HepG2 (cell line): ENCODE data around the gene DDX39B. TPM values are rescaled to one million over a fixed set of nuclear protein-coding genes. Genes with fewer than 3 reads are reported as not detected.

Experiments used
- AGO1 ChIP-seq: fragments of 200-400 bp; formaldehyde crosslinking; IDR thresholded peaks from 2 replicates; pipeline ENCODE4 v1.6.1; 2017; ENCODE audit warnings: mild to moderate bottlenecking, low read depth, low read length, moderate library complexity; ENCODE audit not compliant: poor library complexity, severe bottlenecking
- ATF7 ChIP-seq, 2 experiments: fragments of 450-650 bp in 1 of 2; sonication (generic) in 1 of 2; formaldehyde crosslinking in 1 of 2; IDR thresholded peaks; 2 replicates each; pipeline versions ENCODE4 v1.4.0 to v1.6.1; 2016 to 2020; ENCODE audit warnings: antibody characterized with exemption in 1 of 2, mild to moderate bottlenecking in 1 of 2, missing genetic modification reagents in 1 of 2
- JDP2 ChIP-seq: sonication (generic); formaldehyde crosslinking; IDR thresholded peaks from 2 replicates; pipeline ENCODE4 v1.8.1; 2022; ENCODE audit warnings: missing genetic modification reagents, borderline replicate concordance
- KAT7 ChIP-seq: IDR thresholded peaks from 2 replicates; pipeline ENCODE4 v1.6.1; 2018; ENCODE audit warnings: borderline replicate concordance, missing compliant biosample characterization
- NR3C1 ChIP-seq: sonication (generic); formaldehyde crosslinking; IDR thresholded peaks from 2 replicates; pipeline ENCODE4 v1.4.0; 2020; ENCODE audit warnings: missing genetic modification reagents
- RBM22 ChIP-seq: fragments of 200-400 bp; formaldehyde crosslinking; optimal IDR thresholded peaks from 2 replicates; pipeline ENCODE3; 2017; ENCODE audit warnings: mild to moderate bottlenecking, low read length, moderate library complexity
- SIN3A ChIP-seq: IDR thresholded peaks from 2 replicates; pipeline ENCODE4 v1.6.1; 2011; ENCODE audit warnings: low read depth, mild to moderate bottlenecking, control low read depth, low read length, borderline replicate concordance
- TBX3 ChIP-seq: fragments of 450-650 bp; IDR thresholded peaks from 2 replicates; pipeline ENCODE4 v1.6.1; 2017; ENCODE audit warnings: antibody characterized with exemption, mild to moderate bottlenecking, inconsistent platforms, borderline replicate concordance
- ZNF33A ChIP-seq: sonication (generic); formaldehyde crosslinking; IDR thresholded peaks from 2 replicates; pipeline ENCODE4 v1.5.1; 2020; ENCODE audit warnings: missing genetic modification reagents, mild to moderate bottlenecking, moderate library complexity, borderline replicate concordance
- ZNF33B ChIP-seq: sonication (generic); formaldehyde crosslinking; IDR thresholded peaks from 2 replicates; pipeline ENCODE4 v1.5.1; 2020; ENCODE audit warnings: mild to moderate bottlenecking, missing genetic modification reagents
- ZNF7 ChIP-seq: IDR thresholded peaks from 2 replicates; pipeline ENCODE4 v1.6.1; 2016; ENCODE audit warnings: missing biosample characterization, missing genetic modification reagents
- ZNF781 ChIP-seq: sonication (generic); formaldehyde crosslinking; IDR thresholded peaks from 2 replicates; pipeline ENCODE4 v1.5.1; 2020; ENCODE audit warnings: borderline replicate concordance, mild to moderate bottlenecking, missing genetic modification reagents; ENCODE audit errors: not compliant biosample characterization
- ZNF891 ChIP-seq: sonication (generic); formaldehyde crosslinking; IDR thresholded peaks from 2 replicates; pipeline ENCODE4 v1.5.0; 2020; ENCODE audit warnings: mild to moderate bottlenecking, missing genetic modification reagents
- polyA plus RNA-seq, 8 experiments: library from polyadenylated mRNA; depleted of rRNA in 3 of 8; stranded (reverse) in 7 of 8; unstranded in 1 of 8; fragments of >200 nt; fragmentation: Illumina TruSeq in 4 of 8; extraction: Trizol in 4 of 8; gene quantifications; 2 replicates each; pipeline versions ENCODE4 v1.2.1 to v1.2.3, GENCODE V29; 2011 to 2016; ENCODE audit warnings: low read depth in 4 of 8, missing spikeins in 1 of 8, mixed read lengths in 1 of 8; ENCODE audit not compliant: insufficient read depth in 1 of 8
- total RNA-seq, 5 experiments: library from RNA; depleted of rRNA; stranded (reverse); fragments of >200 nt; fragmentation: Illumina TruSeq; extraction: Trizol; gene quantifications; 2 replicates each; pipeline ENCODE4 v1.2.3, GENCODE V29; 2016; ENCODE audit warnings: low read depth in 1 of 5
- TF ChIP-seq, protein P1 (sequence below): sonication (generic); formaldehyde crosslinking; IDR thresholded peaks from 2 replicates; pipeline ENCODE4 v1.8.1; 2023; ENCODE audit warnings: mild to moderate bottlenecking, inconsistent platforms, moderate library complexity, missing genetic modification reagents, borderline replicate concordance
- TF ChIP-seq, protein P2 (sequence below): sonication (generic); formaldehyde crosslinking; IDR thresholded peaks from 2 replicates; pipeline ENCODE4 v1.5.0; 2020; ENCODE audit warnings: missing genetic modification reagents
- TF ChIP-seq, protein P3 (sequence below): IDR thresholded peaks from 2 replicates; pipeline ENCODE4 v1.6.1; 2016; ENCODE audit warnings: missing biosample characterization, missing genetic modification reagents, low read depth
- TF ChIP-seq, protein P4 (sequence below): sonication (generic); formaldehyde crosslinking; IDR thresholded peaks from 2 replicates; pipeline ENCODE4 v1.4.0; 2020; ENCODE audit warnings: missing genetic modification reagents
- TF ChIP-seq, protein P5 (sequence below): sonication (generic); formaldehyde crosslinking; conservative IDR thresholded peaks from 2 replicates; pipeline ENCODE4 v1.5.0; 2020; ENCODE audit warnings: missing genetic modification reagents
- TF ChIP-seq, protein P6 (sequence below): IDR thresholded peaks from 2 replicates; pipeline ENCODE4 v1.6.1; 2016; ENCODE audit warnings: low read depth

Gene DDX39B
- total and polyA plus RNA-seq, 2 of the 13 experiments (the other 11 are each of a cell fraction or from before 2014, with no cell fraction given): 570 to 678 TPM

DNA sequence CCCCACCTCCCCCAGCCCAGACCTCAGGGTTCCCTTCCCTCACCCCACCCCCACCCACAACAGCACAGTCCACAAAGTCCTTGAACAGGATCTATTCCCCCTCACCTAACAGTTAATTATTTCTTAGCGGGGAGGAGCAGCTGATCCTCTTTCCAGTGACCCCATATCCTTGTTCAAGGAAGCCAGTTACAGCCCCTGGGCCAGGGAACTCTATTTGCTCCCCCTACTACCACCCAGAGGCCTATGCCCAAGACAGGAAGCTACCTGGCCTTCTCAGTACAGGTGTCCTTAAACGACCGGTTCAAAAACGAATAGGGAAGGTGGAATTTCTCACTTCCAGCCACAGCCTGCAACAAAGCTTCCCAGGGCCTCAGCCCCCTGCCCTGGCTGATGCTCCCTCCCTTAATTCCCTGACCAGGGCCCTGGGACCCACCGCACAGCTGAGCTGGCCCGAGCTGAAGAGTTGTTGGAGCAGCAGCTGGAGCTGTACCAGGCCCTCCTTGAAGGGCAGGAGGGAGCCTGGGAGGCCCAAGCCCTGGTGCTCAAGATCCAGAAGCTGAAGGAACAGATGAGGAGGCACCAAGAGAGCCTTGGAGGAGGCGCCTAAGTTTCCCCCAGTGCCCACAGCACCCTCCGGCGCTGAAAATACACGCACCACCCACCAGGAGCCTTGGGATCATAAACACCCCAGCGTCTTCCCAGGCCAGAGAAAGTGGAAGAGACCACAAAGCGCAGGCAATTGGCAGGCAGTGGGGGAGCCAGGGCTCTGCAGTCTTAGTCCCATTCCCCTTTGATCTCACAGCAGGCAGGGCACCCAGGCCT, 12.3 kb downstream of the DDX39B start (continued):
- TF ChIP-seq, protein P1, sequence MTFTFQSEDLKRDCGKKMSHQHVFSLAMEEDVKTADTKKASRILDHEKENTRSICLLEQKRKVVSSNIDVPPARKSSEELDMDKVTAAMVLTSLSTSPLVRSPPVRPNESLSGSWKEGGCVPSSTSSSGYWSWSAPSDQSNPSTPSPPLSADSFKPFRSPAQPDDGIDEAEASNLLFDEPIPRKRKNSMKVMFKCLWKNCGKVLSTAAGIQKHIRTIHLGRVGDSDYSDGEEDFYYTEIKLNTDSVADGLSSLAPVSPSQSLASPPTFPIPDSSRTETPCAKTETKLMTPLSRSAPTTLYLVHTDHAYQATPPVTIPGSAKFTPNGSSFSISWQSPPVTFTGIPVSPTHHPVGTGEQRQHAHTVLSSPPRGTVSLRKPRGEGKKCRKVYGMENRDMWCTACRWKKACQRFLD (CRISPR knock-in tag): no peak
- TF ChIP-seq RBM22 (peak; percentile 98), ZNF891 (peak; percentile 42; the same call in 1 of the 2 replicates), SIN3A (peak; percentile 43; the same call in 1 of the 2 replicates), NR3C1 (no peak), ATF7 (IDR thresholded peaks at IDR 0.05) (no peak), ATF7 (CRISPR knock-in tag; IDR thresholded peaks at IDR 0.05) (no peak), AGO1 (no peak), ZNF7 (no peak), ZNF33B (CRISPR knock-in tag) (no peak), ZNF781 (CRISPR knock-in tag) (no peak), JDP2 (no peak), ZNF33A (no peak), KAT7 (no peak), TBX3 (no peak)
- TF ChIP-seq, protein P2, sequence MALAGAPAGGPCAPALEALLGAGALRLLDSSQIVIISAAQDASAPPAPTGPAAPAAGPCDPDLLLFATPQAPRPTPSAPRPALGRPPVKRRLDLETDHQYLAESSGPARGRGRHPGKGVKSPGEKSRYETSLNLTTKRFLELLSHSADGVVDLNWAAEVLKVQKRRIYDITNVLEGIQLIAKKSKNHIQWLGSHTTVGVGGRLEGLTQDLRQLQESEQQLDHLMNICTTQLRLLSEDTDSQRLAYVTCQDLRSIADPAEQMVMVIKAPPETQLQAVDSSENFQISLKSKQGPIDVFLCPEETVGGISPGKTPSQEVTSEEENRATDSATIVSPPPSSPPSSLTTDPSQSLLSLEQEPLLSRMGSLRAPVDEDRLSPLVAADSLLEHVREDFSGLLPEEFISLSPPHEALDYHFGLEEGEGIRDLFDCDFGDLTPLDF (CRISPR knock-in tag): no peak
- TF ChIP-seq, protein P3, sequence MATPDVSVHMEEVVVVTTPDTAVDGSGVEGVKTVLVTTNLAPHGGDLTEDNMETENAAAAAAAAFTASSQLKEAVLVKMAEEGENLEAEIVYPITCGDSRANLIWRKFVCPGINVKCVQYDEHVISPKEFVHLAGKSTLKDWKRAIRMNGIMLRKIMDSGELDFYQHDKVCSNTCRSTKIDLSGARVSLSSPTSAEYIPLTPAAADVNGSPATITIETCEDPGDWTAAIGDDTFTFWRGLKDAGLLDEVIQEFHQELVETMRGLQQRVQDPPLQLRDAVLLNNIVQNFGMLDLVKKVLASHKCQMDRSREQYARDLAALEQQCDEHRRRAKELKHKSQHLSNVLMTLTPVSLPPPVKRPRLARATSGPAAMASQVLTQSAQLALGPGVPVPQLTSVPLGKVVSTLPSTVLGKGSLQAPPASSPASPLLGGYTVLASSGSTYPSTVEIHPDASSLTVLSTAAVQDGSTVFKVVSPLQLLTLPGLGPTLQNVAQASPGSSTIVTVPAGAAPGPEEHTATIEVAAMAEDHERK (CRISPR knock-in tag): no peak
- TF ChIP-seq, protein P4, sequence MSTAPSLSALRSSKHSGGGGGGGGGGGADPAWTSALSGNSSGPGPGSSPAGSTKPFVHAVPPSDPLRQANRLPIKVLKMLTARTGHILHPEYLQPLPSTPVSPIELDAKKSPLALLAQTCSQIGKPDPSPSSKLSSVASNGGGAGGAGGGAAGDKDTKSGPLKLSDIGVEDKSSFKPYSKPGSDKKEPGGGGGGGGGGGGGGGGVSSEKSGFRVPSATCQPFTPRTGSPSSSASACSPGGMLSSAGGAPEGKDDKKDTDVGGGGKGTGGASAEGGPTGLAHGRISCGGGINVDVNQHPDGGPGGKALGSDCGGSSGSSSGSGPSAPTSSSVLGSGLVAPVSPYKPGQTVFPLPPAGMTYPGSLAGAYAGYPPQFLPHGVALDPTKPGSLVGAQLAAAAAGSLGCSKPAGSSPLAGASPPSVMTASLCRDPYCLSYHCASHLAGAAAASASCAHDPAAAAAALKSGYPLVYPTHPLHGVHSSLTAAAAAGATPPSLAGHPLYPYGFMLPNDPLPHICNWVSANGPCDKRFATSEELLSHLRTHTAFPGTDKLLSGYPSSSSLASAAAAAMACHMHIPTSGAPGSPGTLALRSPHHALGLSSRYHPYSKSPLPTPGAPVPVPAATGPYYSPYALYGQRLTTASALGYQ: no peak
- TF ChIP-seq, protein P5, sequence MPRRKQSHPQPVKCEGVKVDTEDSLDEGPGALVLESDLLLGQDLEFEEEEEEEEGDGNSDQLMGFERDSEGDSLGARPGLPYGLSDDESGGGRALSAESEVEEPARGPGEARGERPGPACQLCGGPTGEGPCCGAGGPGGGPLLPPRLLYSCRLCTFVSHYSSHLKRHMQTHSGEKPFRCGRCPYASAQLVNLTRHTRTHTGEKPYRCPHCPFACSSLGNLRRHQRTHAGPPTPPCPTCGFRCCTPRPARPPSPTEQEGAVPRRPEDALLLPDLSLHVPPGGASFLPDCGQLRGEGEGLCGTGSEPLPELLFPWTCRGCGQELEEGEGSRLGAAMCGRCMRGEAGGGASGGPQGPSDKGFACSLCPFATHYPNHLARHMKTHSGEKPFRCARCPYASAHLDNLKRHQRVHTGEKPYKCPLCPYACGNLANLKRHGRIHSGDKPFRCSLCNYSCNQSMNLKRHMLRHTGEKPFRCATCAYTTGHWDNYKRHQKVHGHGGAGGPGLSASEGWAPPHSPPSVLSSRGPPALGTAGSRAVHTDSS: no peak
- TF ChIP-seq, protein P6, sequence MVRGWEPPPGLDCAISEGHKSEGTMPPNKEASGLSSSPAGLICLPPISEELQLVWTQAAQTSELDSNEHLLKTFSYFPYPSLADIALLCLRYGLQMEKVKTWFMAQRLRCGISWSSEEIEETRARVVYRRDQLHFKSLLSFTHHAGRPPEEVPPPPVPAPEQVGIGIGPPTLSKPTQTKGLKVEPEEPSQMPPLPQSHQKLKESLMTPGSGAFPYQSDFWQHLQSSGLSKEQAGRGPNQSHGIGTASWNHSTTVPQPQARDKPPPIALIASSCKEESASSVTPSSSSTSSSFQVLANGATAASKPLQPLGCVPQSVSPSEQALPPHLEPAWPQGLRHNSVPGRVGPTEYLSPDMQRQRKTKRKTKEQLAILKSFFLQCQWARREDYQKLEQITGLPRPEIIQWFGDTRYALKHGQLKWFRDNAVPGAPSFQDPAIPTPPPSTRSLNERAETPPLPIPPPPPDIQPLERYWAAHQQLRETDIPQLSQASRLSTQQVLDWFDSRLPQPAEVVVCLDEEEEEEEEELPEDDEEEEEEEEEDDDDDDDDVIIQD (CRISPR knock-in tag): no peak
